ENCODE data around the gene CABP1.

DNA sequence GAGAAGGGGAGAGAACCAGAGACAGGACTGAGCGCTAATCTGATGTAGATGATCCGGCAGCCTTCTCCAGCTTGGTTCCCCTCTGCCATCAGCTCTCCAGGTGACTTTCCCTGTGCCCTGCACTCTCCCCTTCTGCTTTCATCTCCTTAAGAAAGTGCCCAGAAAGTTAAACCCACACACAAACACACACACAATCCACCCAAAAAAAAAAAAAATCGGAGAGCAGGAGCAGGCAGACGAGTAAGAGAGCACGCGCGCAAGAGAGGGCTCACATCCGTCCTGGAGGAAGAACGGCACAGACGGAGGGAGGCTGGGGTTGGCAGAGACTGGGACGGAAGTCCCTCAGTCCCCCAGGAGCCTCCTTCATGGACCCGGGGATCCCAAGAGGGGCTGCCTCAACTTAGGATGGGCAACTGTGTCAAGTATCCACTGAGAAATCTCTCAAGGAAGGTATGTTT, 9.8 kb downstream of the CABP1 start:
- TF ChIP-seq POLR2A (IDR thresholded peaks at IDR 0.05): no peak
- TF ChIP-seq, protein P1, sequence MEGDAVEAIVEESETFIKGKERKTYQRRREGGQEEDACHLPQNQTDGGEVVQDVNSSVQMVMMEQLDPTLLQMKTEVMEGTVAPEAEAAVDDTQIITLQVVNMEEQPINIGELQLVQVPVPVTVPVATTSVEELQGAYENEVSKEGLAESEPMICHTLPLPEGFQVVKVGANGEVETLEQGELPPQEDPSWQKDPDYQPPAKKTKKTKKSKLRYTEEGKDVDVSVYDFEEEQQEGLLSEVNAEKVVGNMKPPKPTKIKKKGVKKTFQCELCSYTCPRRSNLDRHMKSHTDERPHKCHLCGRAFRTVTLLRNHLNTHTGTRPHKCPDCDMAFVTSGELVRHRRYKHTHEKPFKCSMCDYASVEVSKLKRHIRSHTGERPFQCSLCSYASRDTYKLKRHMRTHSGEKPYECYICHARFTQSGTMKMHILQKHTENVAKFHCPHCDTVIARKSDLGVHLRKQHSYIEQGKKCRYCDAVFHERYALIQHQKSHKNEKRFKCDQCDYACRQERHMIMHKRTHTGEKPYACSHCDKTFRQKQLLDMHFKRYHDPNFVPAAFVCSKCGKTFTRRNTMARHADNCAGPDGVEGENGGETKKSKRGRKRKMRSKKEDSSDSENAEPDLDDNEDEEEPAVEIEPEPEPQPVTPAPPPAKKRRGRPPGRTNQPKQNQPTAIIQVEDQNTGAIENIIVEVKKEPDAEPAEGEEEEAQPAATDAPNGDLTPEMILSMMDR (IDR thresholded peaks at IDR 0.05 in 4 of 5, conservative IDR thresholded peaks at IDR 0.05 in 1 of 5): no peak

Data from gastrocnemius medialis (tissue), 4 donors.